LHCN-M2 (cell line): ENCODE data around the gene HEMK1. TPM values are rescaled to one million over a fixed set of nuclear protein-coding genes. Genes with fewer than 3 reads are reported as not detected.

Source experiments
- DNase-seq: peaks from one replicate; pipeline ENCODE4 v3.0.0-alpha.2; 2012; ENCODE audit warnings: low read depth
- total RNA-seq: library from RNA; depleted of rRNA; stranded (reverse); fragments of >200 nt; gene quantifications from 2 replicates; pipeline ENCODE4 v1.2.3, GENCODE V29; 2014

HEMK1 gene
- total RNA-seq, 1 experiment from 2014 or later: 11.4 TPM

DNA sequence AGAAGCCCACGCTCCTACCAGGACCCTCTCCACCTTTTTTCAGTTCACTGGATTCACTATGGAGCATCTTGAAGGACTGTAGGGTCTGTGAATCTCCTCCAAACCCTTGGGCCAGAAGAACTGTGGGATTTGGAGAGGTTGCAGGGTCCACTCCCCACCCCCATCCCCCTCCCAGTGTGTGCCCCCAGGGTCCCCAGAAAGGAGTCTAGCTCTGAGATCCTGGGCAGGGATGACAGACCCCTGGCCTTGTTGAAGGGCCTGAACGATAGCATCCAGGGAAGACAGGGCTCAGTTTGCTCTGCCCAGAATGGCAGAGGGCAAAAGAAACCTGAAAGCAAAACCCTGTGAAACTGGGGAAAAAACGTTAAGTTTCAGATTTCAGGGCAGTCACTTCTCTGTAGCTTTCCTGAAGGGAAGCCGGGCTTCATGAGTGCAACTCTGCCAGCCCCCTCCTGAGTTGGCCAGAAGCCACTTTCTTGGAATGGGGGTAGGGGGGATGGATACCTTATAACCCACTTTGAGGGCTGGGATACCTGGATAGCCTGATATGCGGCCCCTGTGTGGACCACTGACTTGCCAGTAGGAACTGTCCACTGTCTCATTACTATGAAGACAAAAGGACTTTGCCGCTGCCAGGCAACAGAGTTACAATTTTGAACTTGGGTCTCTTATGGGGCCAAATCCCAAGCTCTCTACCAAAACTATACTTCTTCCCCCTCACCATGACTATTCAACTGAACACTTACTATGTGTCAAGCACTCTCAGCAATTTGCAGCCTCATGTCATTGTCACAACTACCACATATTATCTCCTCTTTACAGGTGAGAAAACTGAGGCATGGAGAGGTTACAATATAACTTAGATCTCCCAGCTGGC, 43.9 kb downstream of the HEMK1 start:
- DNase-seq: no peak

DNA sequence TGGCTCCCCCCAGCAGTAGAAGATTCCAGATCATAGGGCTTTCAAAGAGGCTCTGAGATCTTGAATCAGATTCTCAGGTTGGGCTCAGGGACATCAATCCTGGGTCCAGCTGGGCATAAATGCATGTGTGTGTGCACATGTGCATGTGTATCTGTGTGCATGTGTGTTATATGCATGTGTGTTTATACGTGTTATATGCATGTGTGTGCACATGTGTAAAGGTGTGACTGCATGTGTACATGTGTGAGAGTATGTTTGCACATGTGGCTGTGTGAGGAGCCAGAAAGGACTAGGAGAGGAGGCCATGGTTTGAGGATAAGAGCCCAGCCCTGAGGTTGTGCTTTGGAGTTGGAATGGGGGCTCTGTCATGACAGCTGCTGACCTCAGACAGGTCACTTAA, 45.9 kb downstream of the HEMK1 start:
- no peak for DNase-seq

DNA sequence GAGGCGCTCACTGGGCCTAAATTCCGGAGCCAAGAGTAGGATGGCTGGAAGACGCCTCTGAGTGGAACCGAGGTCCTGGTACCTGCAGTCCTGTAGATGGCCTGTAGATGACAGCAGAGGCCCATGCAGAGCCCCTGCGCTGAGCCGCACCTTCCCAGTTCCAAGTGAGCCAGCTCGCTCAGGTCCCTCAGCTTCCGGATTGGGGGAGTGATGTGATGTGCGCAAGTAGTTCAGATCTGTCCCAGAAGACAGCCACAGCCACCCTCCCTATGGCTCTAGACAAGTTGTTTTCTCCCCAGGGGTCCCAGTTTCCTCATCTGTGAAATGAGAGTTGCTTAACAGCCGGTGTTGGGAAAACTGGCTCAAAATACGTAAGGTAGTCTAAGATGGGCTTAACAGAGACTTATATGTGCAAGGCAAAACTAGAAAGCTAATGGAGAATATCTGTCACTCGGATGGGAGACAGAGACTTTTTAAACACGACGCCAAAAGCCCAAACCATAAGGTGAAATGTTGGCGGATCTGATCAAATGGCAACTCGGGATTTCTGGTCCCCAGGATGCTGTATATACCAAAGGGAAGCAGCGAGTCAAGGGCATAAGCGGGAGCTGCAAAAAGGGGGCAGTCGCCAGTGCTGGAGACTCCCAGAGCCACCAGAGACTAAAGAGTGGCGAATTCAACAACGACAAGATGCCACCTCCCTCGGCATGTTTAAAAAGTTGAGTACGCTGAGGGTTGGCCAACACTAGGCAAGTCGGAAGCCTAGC, 46.9 kb downstream of the HEMK1 start:
- peak; percentile 71 for DNase-seq

DNA sequence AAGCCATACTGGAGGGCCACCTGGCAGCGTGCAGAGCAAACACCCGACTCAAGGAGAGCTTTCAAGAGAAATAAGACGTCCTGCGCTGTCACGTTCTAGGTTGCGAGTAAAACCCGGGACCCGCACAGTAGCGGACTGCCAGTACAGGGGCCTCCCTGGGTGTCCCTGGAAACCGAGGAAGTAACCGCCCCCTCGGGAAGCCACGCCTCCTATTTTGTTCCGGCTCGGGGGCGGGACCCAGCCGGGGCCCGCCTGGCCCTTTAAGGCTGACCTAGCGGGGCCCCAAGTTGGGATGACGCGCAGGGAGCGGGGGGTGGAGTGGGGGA, 47.4 kb downstream of the HEMK1 start:
- peak; percentile 85 for DNase-seq

DNA sequence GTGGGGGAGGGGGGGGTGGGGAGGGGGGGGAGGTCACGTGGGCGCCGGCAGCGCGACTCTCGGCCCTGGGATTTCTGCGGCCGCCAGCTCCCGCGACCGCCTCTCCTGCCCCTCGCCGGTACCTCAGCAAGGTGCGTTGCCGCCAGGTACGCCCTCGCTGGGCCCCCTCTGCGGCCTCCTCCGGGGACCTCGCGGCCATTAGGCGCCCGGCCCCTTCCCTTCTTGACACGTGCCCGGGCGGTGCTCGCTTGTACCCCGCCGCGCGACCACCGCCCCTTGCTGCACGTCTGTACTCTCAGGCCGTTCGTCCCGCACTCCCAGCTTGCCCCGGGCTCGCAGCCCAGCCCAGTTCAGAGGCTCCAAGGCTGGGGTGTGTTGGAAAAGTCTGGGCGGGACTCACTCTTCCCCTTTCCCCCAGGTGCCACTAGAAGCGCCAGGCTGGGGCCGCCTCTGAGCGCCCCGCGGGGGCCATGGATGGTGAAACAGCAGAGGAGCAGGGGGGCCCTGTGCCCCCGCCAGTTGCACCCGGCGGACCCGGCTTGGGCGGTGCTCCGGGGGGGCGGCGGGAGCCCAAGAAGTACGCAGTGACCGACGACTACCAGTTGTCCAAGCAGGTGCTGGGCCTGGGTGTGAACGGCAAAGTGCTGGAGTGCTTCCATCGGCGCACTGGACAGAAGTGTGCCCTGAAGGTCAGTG, 47.9 kb downstream of the HEMK1 start, which contains the start of gene MAPKAPK3:
Gene MAPKAPK3, plus strand, starts transcription at position 56 of the 696 bp plus-strand sequence. Its CDS starts 415 bp downstream, at position 471.
- DNase-seq: no peak

DNA sequence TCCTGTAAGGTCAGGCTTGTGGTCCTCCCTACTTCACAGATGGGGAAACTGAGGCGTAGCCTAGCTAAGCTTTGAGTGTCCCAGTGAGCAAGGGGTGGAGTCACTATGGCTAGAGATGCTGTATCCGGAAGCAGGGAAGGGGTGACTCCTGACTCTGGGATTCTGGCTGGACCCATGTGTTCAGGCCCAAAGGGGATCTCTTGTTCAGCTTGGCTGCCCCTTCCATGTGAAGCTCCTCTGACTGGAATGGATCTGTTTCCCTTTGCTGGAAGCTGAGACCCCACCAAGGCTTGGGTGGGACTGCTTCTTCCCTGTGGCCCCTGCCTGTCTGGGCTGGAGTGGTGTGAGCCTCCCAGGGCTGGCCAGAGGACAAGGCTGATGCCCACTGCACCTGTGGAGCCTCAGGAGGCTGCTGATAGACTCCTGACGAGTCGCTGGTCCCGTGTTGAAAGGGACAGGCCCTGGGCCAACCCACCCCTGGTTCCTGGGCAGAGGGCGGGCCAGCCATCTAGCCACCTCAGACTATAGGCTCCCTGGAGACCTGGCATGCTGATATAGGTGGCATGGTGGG, 48.7 kb downstream of the HEMK1 start:
- no peak for DNase-seq

DNA sequence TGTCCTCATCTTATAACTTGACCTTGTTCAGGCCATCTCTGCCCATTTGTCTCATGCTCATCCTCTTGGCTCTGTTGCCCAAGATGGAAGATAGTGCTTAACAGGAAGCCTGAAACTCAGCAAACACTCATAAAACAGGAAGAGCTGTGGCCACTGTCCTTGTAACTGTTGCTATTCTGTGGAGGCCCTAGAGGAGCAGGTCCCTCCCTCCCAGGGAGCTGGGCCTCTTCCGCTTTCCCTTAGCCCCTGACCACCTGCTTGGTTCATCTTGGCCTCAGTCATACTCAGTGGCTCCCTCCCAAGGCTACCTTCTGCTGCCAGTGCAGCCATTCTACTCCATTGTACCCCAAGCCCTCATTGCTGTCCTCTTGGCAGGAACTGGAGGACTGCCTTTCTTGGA, 51.1 kb downstream of the HEMK1 start:
- no peak for DNase-seq

DNA sequence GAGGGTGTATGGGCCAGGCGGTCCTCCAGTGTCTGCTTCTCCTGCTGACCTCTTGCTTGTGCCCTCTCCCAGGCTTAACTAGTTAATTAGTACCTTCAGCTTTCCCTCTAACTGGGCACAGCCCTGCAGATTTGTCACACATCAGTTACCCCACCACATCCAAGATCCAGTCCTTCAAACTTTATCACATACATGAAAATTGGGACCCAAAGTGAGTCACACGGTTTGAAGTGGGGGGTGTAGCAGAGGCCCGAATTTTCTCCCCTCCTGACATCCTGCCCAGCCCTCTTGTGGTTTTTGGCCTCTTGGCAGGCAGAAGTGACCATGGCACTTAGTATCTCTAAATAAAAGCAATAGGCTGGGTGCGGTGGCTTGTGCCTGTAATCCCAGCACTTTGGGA, 51.5 kb downstream of the HEMK1 start:
- peak; percentile 50 for DNase-seq

DNA sequence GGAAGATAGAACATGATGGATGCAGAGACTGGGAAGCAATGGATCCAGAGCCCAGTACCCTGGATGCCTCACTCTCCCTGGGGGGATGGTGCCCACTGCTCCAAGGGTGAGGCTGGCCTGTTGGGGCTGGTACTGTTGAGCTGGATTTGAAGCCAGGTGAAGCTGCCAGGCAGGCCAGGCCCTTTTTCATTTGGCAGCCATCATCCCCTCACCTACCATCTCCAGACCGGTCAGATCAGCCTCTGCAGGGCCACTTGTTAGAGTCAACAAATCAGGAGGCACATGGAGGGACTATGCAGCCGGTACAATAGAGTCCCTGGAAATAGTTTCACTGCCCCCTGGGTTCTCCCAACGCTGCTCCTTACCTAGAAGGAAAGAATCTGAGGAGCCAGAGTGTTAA, 53.6 kb downstream of the HEMK1 start:
- DNase-seq: no peak

DNA sequence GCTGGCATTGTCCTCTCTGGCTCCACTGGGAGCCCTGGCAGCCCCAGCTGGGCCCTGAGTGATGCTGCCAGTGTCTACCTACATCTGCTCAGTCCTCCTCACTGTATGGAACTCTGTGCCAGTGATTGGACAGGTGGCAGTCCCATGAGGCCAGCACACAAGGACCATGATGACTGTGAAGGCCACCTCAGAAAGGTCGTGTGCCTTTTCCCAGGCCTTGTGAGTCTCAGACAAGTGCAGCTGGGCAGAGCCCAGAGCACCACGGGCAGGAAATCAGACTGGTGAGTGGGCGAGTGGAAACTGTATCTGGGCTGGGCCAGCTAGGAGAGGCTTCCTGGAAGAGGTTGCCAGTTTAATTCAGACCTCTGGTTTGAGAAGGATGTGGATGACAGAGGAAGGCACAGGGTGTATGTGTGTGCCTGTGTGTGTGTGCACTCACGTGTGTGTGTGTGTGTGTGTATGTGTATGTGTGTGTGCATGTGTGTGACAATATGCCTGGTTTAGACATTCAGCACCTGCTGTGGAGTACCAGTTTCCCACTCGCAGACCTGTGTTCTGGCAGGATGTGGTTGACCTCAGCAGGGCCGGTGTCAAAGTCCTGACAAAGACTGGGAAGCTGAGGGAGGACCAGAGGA, 54.6 kb downstream of the HEMK1 start:
- DNase-seq: peak; percentile 70

DNA sequence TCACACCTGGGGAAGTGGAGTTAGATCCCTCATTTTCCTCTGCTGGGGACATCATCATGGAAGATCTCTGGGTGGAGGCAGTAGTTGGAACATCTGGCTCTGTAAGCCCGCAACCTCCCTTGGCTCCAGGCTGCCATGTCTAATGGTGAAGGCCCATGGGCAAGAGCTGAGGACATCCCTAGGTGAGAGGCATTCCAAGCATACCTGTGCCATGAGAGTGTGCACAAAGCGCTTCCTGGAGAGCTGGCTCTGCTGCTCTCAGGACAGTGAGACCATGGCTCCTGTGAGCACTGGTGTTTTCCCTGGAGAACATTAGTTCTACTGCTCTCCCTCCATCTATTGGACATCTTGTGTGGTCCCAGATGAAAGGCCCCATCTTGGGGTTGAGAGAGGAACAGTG, 55.3 kb downstream of the HEMK1 start:
- DNase-seq: no peak

DNA sequence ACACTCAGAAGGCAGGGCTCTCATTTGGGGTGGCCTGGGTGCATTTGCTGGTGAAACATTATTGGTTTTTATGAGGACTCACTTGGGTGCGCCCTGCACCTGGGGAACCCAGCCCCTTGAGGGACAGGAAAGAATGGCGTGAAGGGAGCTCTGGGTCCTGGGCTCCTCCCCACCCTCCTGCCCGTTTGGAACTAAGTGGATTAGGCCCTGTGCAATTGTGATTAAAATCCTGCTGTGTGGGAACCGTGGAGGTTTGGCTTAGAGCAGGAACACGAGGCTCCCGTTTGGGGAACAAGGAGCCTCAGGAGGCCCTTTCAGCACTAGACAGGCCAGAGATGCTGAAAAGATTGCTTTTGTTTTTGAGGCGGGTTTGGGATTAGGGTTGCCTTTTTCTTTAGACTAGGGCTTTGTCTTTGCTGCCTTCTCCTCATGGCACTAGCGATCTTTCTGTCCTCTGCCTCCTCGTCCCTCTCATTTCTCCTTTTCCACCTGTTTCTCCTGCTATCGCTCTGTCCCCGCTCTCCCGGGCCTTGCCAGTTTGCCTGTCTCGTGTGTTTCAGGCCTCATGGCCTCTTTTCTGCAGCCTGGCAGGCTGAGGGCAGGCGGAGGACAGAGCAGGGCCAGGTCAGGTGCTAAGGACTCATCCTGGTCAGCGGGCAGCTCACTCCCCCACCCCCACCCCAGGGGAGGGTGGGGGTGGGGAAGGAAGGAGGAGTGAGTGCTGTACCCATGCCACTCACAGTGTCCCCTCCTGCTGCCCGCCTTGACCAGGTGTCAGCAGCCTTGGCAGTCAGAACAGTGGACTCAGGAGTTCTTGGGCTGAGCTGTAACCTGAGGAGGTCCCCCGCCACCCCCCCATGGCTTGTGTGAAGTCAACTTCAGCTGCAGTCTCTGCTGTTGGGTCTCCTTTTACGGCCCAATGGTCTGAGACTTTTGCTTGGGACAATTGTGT, 56.2 kb downstream of the HEMK1 start:
- no peak for DNase-seq

DNA sequence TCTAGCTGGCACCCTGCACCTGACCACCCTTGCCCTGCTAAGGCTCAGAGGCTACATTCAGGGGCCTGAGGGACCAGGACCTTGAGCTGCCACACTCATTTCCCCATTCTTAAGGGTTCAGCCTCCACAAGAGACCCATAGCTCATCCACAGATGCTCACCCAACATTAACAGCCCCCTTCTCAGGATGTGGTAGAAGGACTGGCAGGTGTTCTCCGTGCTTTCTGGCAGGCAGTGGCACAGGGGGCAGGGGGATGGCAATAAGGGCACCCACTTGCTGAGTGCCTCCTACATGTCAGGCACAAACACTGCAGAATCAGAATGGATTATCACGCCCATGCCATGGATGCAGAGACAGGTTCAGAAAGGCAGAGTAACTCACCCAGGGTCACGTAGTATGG, 57.1 kb downstream of the HEMK1 start:
- no peak for DNase-seq

DNA sequence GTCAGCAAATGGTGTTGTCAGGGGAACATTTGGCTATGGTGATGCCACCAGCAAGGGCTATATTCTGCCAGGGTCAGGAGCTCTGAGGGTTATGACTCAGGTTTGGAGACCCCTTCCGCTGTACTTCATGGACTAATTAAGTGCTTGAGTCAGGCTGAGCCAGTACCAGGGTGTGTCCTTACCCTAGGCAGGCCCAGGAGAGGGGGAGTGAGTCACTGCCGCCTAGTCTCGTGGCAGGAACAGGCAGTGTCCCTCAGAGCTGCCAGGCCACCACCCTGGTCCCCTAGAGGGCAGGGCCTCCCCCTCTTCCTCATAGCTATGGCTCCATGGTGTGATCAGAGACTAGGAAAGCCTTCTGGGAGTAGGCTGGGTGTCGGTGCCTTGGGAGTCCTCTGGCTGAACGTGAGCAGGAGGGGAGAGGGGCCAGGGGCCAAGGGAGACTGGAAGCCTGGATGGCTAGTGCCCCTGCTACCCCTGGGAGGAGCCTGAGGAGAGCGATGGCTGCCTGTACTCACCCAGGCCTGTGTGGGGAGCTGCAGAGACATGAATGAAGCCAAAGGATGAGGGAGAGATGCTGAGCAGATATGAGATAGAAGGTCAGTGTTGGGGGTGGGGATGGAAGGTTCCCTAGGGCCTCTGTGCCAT, 58.2 kb downstream of the HEMK1 start:
- peak; percentile 98 for DNase-seq

DNA sequence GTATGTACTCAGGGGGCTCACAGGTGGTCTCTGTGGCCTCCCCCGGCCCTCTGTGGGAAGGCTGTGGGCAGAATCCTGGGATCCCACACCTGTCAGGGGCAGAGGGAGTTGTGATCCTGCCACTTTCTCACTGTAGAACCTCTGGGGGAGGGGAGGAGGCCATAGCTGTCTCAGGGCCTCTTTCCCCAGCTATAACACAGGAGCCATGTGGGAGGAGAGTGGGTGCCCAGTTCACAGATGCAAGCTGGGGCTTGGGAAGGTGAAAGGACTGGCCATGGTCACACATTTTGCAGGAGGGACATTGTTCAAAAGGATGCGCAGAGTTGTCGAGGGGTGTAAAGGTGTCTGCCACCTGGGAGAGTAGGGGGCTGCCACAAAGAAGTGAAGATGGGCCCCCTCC, 59.3 kb downstream of the HEMK1 start:
- no peak for DNase-seq

DNA sequence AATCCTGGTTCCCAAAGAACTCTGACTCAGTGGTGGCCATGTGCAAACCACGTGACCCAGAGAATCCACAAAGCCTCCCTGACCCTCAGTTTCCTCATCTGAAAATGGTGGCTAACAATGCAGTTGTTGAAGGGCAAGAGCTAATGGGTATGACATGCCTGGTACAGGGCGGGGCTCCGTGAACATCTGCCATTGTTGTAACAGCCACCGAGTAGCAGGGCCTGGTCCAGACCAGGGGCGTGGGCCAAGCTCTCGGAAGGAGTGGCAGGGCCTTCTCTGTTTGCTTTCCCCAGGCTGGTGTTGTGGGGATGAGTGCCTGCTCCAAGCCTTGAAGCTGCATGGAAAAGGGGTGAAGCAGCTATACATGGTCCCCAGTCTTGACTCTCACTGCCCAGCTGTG, 61.1 kb downstream of the HEMK1 start:
- no peak for DNase-seq

DNA sequence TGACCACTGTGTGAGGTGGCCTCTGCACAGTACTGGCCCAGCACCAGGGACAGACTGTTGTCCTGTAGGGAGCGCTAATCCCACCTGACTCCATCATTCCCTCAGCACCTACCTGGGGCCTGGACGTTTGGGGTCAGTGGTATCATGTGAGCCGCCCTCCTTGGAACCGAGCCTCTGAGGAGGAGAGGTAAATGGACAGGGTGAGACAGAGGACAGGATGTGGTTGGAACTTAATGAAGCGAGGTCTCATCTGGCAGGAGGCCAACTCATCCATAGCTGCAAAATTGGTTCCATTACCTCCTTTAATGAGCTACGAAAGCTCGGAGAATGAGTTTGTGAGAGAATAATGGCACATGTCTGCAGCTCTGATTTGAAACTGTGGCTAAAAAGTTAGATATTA, 61.6 kb downstream of the HEMK1 start:
- DNase-seq: no peak

DNA sequence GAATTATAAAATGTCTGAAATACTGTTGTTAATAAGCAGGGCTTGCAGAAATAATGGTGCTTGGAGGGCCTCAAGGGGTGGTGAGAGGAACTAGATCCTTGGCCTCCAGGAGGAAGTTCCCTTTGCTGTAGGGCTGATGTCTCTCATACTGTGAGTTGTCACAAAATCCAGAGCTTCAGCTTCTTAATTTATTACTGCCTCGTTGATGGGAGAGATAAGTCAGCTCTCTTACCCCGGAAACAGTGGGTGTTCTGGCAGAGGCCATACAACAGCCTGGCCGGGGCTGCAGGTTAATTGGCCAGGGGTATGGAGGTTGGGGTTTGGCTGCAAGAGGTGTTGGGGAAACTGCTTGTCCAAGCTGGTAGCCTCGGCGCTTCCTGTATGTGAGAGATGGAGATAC, 63.1 kb downstream of the HEMK1 start:
- DNase-seq: no peak

DNA sequence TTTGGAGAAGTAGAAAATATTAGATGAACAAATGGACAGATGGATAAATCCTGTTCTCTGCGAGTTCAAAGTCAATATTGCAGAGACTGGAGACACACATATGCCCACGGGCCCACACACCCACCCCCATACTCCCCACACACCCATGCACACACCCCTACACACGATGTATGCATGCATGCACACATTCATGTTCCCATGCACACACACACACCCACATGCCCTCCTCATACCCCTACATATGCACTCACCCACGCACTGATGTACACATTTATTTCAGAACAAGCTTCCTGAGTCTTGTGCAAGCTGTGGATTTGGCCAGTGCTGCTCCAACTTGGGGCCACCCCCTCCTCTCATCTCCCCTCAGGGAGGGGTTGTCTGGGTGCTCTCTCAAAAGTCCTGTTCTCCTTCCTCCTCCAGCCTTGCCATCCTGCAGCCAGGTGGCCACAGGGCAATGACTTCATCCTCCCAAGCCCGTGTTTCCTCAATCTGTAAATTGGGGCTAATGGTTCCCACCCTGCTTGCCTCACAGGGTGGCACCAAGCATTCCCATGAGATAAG, 64.0 kb downstream of the HEMK1 start:
- DNase-seq: no peak

DNA sequence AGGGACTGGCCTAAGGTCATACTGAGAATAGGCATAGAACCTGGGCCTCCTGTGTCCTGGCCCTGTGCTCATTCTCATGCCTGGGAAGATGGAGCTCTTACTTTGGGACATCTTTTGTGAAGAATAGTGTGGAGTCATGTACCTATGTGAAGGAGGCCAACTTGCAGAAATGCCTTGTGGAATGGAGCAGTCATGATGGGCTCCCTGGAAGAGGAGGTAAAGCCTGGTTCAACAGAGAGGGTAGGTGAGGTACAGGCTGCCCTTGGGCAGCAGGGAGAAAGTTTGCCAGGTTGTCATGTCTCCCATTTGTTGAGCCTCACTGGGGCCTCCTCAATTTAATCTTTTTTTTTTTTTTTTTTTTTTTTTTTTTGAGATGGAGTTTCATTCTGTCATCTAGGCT, 65.7 kb downstream of the HEMK1 start:
- no peak for DNase-seq
